ENCODE data around the gene LIN54. TPM values are rescaled to one million over a fixed set of nuclear protein-coding genes. Genes with fewer than 3 reads are reported as not detected.
A peak's percentile ranks its signal among the peaks of the same experiment; 100 is the strongest.

Gene LIN54
- total RNA-seq, 2 experiments from 2014 or later = 36.3 to 38.6 TPM

- Mint-ChIP-seq H3K27me3 (no peaks in the 10 kb centered on the region), H3K27ac (peak within 1 kb of the TSS; percentile 97), H3K9me3 (ENCODE audit: low read depth) (no peaks in the 10 kb centered on the region), H3K4me1 (peaks cover 49% of the 10 kb centered on the region), H3K36me3 (peaks cover 25% of the 10 kb centered on the region), H3K4me3 (peak within 1 kb of the TSS; percentile 93)
- DNase-seq = peak; percentile 98
- CTCF ChIA-PET = interaction anchor here (2.9 kb wide), 1 partner anchor 9 kb away, joined by 13 read pairs; the partner anchor contains the start of gene THAP9
- ATAC-seq = peak; percentile 93
Observed at GRCh38 chr4:82890901-82891706, 119.5 kb downstream of the LIN54 start, which contains the start of gene SEC31A. Gene SEC31A, minus strand, starts transcription at chr4:82891153. Its CDS starts 9,217 bp downstream, at chr4:82881936.

- ATAC-seq = peak; percentile 1
- peak overlapping the region; percentile 97 for H3K27ac Mint-ChIP-seq
- CTCF ChIA-PET = interaction anchor here (2.9 kb wide), 1 partner anchor 10 kb away, joined by 13 read pairs; the partner anchor contains the start of gene THAP9
- H3K4me1 Mint-ChIP-seq = peaks cover 51% of the 10 kb centered on the region
- H3K9me3 Mint-ChIP-seq (ENCODE audit: low read depth) = no peaks in the 10 kb centered on the region
- H3K36me3 Mint-ChIP-seq = peaks cover 24% of the 10 kb centered on the region
- no peak for DNase-seq
- H3K4me3 Mint-ChIP-seq = peak overlapping the region; percentile 93
- no peaks in the 10 kb centered on the region for H3K27me3 Mint-ChIP-seq
Observed at GRCh38 chr4:82890528-82890900, 120.1 kb downstream of the LIN54 start.

- Mint-ChIP-seq H3K9me3 (ENCODE audit: low read depth) (no peaks in the 10 kb centered on the region), H3K27me3 (no peaks in the 10 kb centered on the region), H3K36me3 (peaks cover 22% of the 10 kb centered on the region), H3K27ac (no peak overlapping the region), H3K4me1 (peaks cover 53% of the 10 kb centered on the region), H3K4me3 (peak overlapping the region; percentile 93)
- CTCF ChIA-PET = interaction anchor here (0.7 to 2.9 kb wide), 4 partner anchors 11 to 596 kb away, joined by 3 to 13 read pairs (median 4); partner anchors contain the start of genes LIN54 and THAP9
- ATAC-seq (no peak), DNase-seq (no peak)
Observed at GRCh38 chr4:82889287-82889686, 121.3 kb downstream of the LIN54 start.

GRCh38 chr4:82886147-82886942 lies 124.3 kb downstream of the LIN54 start:
- Mint-ChIP-seq H3K27ac (no peak overlapping the region), H3K4me3 (no peak overlapping the region), H3K27me3 (no peaks in the 10 kb centered on the region), H3K4me1 (peaks cover 39% of the 10 kb centered on the region), H3K36me3 (peaks cover 21% of the 10 kb centered on the region), H3K9me3 (ENCODE audit: low read depth) (no peaks in the 10 kb centered on the region)
- ATAC-seq = no peak
- DNase-seq = no peak
- CTCF ChIA-PET = interaction anchor here (1.3 to 2.6 kb wide), 2 partner anchors 13 to 34 kb away, joined by 4 to 8 read pairs; no protein-coding TSS in a partner anchor

- no peak for DNase-seq
- no peak for ATAC-seq
- peaks cover 37% of the 10 kb centered on the region for H3K4me1 Mint-ChIP-seq
- no peak overlapping the region for H3K27ac Mint-ChIP-seq
- H3K9me3 Mint-ChIP-seq (ENCODE audit: low read depth) = no peaks in the 10 kb centered on the region
- CTCF ChIA-PET = interaction anchor here (0.9 to 2.6 kb wide), 2 partner anchors 20 to 33 kb away, joined by 3 to 8 read pairs; no protein-coding TSS in a partner anchor
- no peaks in the 10 kb centered on the region for H3K27me3 Mint-ChIP-seq
- peaks cover 25% of the 10 kb centered on the region for H3K36me3 Mint-ChIP-seq
- H3K4me3 Mint-ChIP-seq = no peak overlapping the region
Observed at GRCh38 chr4:82885410-82885809, 125.2 kb downstream of the LIN54 start.

Other genes starting within 250 kb of the LIN54 start
- 1 to 10 TPM; 6.4 to 8.2 TPM for gene SCD5, start 212.0 kb downstream of the LIN54 start, total RNA-seq
- gene SEC31A, start 119.7 kb downstream of the LIN54 start, total RNA-seq = 10 to 100 TPM; 87.9 to 89.8 TPM
- 1 to 10 TPM; 1.9 to 2.4 TPM for gene THAP9, start 110.1 kb downstream of the LIN54 start, total RNA-seq
- gene COPS4, start 24.4 kb upstream of the LIN54 start, total RNA-seq = 10 to 100 TPM; 27.6 to 33.1 TPM
- gene PLAC8, start 103.9 kb upstream of the LIN54 start, total RNA-seq = 10 to 100 TPM; 23.3 to 44.2 TPM

Measured in activated CD8-positive, alpha-beta memory T cell treated with anti-CD3 and anti-CD28 coated beads, Interleukin-2, amount 10 ng/mL, durations not matched to agents 7 days and 5 days (primary cell).